Hematopoietic multipotent progenitor cell treated with erythropoietin and hydrocortisone succinate and interleukin-3 and kit ligand, for 4 days (in vitro differentiated cells): ENCODE data around the gene KMT2A.
"Not testable (repeated sequence)": the region's sequence is repeated elsewhere in the genome, so short reads cannot be mapped to it uniquely, and the experiment has no call there.

Experiments used
- DNase-seq: peaks from one replicate; pipeline ENCODE4 v3.0.0-alpha.2; 2015

The KMT2A gene

DNA sequence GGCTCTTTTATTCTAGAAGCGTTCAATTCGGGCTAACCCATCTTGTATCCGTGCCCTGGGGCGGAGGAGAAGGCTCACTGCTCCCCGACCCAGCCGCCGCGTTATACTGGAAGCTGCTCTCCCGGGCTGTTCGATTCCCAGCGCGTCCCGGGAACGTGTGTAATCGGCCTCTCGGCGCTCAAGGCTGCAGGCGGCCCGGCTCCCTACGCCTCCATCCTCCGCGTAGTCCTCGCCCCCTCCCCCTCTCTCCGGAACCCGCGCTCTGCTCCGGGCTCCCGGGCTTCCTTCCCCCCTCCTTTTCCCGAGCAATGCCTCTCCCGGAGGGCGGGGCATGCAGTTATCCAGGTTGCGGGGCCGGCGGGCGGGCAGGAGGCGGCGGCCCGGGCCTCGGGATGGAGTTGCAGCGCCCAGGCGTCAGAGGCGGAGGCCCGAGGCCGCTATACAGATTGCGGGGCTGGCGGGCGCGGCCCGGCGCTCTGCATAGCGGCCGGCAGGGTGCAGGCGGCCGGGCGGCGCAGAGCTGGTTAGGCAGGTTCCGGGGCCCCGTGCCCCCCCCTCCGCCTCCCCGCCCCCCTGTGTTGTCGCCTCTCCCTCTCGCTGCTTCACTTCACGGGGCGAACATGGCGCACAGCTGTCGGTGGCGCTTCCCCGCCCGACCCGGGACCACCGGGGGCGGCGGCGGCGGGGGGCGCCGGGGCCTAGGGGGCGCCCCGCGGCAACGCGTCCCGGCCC lies at the start of gene KMT2A:
Gene KMT2A, plus strand, starts transcription at position 600 of the 732 bp plus-strand sequence. Its CDS starts 21 bp downstream, at position 621.
- peak; percentile 98 for DNase-seq

DNA sequence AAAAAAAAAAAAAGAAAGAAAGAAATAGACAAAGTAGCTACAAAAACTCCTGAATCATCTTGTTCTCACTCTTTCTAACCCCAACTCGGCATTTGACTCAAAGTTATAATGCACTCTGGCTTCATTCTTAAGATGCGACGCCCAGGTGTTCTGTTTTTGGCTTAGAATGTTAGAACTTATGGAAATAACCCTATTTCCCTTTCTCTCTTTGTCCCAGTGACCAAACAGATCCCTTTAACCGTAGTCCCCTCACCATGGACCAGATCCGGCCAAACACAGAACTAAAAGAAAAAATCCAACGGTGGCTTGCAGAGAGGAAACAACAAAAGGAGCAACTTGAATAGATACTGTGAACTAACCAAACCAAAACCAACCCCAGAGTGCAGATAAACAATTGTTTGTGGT lies 40.2 kb upstream of the KMT2A start:
- peak; percentile 43 for DNase-seq

DNA sequence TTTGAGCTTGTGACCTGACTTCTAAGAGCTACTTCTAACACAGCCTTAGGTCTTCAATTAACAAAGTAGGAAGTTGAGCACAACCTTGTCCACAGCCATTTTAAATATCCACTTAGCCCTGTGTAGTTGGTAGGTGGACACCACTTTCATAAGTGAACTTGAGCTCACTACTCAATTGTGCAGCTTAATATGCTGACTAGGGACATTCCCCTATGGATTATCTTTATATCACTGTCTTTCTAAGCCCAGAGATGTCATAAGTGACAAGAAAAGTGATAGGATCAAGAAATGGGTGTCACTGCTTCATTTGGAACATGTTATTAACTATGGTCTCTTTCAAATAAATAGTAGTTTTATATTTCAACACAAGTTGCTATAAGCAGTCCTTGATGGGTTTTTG lies 38.8 kb upstream of the KMT2A start:
- DNase-seq = no peak

DNA sequence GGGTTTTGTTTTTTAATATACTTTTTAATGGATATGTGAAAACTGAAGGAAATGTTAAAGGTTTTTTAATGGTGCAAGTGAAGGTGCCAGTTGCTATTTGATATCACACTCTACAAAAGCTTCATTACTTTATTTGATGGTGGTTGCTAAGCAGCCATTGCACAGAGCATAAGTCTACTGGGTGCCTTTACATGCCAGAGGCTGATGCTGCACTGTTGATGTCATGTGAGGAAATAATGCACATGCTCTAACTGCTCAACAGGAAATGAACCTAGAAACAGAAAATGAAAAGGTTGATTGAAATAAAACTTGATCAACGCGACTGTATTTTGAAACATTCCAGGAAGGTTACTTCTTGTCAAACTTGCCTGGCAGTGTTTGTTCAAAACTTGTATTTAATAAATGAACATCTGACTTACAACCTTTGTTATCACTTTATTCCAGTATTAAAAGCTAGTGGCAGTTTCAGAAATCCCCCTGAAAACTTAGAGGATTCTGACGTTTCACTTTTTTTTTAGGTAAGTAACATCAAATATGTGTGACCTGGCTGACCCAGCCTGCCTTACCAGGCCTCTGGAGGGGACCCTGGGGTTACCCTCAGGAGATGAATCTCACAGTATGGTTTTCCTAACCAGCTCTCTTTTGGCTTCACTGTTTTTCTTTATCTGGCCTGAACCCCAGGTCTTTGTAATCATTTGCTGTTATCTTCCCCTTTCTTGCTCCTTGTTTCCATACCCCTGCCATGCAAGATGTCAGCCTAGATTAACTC lies 37.3 kb upstream of the KMT2A start:
- DNase-seq = peak; percentile 17

DNA sequence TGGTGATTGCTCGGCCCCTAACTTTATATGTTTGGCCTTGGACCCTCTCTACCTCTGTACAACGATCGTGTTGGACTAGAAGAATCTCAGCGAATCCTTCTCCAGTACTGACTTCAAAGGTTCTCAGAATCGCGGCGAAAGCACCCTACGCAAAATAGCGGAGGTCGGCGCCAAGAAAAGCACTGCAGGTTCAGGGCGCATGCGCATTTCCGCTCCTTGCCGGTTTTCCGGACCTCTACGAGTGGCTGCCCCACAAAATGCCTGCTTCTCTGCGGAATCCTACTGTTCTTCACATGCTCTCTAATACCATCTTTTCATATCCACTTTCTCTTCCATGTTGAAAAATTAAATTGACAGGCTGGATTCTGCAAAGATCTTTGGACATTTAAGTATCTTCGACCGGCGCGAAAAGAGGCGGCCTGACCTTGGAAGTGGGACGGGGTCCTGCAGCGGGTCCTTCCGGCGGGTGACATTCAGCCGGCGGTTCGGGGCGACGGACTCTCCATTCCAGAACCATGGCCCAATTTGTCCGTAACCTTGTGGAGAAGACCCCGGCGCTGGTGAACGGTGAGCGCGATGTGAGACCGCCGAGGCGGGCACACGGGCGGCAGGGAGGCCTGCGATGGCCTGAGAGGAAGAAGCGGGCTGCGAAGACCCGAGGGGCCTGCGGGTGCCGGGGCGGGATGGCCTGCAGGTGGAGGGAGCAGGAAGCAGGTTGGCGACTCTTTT lies 35.0 kb upstream of the KMT2A start, which contains the start of gene ATP5MG:
Gene ATP5MG, plus strand, starts transcription at position 456 of the 729 bp plus-strand sequence. Its CDS starts 60 bp downstream, at position 516.
- peak; percentile 96 for DNase-seq

DNA sequence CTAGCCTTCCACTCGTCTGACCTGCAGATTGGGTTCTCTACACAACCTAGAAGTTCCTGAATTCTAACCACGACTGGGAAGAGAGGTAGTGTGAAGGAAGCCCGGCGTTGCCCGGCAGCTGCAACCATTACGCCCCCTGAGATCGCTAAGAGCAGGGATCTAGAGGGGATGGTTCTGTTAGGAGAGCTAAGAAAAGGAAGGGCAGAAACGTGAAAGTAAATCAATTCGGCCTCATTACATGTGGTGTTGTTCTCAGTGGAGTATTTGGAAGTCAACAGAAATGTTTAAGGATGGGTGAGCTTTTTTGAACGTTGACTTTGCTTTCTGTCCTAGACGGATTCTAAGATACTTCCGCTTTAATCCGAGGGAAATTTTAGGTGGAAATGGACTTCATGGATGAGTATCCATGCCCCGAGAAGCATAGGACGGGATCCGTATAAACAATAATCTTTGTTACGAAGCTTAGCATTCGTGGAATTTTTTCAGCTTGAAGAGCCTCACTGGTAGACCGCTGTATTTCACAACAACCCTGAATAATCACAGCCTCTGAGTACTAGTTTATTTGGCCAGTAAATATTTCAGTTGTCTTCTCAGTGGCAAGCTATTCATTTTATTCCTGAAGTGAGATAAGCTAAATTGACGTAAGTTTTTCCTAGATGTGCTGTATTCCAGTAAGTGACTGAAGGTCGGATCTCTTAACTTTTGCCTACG lies 34.3 kb upstream of the KMT2A start:
- peak; percentile 44 for DNase-seq

DNA sequence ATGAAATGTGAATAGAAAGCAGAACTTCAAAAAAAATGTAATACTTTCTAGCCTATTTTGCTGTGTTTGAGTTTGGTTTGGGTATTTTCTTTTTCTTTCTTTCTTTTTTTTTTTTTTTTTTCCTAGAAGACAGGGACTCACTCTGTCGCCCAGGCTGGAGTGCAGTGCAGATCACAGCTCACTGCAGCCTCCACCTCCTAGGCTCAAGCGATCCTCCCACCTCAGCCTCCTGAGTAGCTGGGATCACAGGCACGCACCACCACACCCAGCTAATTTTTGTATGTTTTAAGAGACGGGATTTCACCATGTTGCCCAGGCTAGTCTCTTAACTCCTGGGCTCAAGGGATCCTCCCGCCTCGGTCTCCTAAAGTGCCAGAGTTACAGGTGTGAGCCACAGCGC lies 33.7 kb upstream of the KMT2A start:
- DNase-seq = not testable (repeated sequence)

DNA sequence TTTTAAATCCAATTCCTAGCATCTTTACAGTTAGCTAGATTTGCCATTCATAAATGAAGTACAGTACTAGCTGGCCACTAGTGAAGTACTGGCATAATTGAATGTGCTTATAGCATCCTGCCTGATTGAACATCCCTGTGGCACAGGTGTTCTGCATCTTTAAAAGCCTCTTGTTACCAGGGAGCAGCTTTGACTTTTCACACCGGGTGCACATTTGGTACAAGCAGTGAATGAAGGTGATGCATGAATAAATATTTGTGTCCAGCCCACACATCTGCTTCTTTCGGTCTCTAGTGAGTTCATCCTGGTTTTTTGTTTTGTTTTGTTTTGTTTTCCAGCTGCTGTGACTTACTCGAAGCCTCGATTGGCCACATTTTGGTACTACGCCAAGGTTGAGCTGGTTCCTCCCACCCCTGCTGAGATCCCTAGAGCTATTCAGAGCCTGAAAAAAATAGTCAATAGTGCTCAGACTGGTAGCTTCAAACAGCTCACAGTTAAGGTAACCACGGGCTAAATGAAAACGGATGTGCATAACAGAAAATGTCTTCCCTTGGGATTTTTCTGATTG lies 29.6 kb upstream of the KMT2A start:
- DNase-seq = no peak

DNA sequence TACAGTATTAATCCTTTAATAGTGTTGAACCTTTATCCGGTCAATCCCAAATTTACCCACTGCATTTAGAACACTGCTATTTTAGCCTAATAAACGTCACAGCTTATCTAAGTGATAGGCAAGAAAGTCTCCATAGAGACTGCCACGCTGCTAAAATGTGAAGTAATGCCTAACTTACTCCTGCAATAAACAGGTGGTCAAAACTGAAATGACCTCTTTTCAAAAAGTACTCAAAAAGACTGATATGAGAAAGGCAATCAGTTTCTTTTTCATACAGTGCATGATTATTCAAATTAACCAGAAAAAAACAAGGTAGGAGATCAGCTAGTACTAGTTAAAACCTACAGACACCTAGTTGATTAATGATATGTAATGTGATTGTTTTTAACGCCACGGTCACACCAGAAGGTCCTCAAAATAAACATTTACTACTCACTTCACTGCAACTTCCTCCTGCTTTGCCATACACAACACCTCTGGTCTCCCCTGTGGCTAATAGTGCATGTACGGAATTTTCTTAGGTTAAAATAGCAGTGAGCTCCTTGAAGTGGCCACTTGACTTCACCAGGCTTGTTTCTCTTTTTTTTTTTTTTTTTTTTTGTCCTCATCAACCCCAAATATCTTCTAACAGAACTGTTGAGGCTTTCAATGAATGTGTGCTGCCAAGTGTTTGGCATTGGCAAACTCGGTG lies 26.1 kb upstream of the KMT2A start:
- no peak for DNase-seq

DNA sequence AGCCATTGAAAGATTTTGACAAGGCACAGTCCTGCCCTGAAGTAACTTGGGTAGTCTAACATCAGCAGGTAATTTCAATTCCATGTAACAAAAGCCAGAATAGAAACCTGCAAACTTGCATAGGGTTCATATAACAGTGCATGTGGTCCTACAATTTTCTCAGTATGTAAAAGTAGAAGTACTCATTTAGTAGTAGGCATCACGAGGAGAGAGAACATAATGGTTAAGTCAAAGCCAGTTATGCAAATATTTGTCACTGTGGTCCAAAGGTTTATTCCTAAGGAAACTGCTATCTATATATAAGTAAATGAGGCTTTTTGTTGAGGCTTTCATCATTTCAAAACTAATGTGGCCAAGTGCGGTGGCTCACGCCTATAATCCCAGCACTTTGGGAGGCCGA lies 24.8 kb upstream of the KMT2A start:
- no peak for DNase-seq

DNA sequence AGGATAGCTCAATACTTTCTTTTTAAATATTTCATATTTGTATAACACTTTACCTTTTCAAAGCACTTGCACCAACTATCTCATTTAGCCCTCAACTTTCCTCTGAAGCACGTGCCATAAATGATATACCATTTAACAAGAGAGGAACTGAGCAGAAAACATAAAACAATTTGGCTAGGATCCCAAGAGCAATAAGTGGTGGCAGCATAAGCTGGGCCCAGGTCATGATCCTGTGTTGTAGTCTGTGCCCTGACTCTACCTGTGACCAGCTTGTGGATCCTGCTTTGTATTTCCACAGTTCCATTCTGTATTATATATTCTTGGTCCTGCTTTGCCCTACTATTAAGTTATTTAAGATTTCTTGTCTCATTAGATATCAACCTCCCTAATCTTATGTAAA lies 23.4 kb upstream of the KMT2A start:
- DNase-seq = no peak

DNA sequence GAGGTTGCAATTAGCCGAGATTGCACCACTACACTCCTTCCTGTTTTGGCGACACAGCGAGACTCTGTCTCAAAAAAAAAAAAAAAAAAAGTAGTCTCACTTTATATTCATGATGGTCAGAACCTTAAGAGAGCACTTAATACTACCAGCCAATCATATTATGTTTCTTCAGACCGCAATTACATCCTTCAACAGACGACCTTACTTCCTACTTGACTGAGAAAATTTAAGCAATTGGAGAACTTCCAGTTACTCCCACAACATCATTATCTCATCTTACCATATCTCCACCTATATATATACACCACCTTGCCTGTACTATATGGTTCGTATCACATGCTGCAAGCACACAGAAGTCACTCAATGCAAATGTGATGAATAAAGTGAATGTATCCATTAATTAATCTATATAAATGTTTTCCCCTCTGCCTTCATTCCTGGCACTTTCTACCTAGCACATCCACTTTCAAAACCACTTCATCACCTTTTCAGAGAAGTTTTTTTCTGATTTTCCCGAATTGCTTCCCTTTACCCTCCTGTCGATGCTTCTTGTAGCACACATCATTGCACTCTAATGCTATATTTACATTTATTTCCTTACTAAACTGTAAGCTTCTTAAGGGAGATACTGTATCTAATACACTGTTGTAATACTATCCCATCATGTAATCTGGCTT lies 21.1 kb upstream of the KMT2A start:
- peak; percentile 78 for DNase-seq

DNA sequence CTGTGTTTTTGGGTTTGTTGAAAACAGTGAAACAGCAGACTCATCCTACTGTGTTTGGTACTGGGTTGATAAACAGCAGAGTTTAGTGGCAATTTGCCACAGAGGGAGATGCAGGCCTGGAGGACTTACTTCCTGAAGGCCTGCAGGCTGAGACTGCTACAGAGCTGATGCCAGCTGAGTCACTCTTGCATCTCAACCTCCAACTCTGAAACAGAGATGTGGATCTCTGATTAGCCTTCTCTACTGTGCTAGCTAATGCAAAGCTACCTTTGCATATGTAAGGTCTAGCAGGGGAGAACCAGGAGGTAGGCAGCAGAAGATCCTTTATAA lies 20.6 kb upstream of the KMT2A start:
- peak; percentile 97 for DNase-seq

DNA sequence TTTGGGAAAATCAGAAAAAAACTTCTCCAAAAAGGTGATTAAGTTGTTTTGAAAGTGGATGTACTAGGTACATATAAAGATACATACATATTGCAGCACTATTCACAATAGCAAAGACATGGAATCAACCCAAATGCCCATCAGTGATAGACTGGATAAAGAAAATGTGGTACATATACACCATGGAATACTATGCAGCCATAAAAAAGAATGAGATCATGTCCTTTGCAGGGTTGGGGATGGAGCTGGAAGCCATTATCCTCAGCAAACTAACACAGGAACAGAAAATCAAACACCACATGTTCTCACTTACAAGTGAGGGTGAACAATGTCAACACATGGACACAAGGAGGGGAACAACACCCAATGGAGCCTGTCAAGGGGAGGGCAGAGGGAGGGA lies 19.4 kb upstream of the KMT2A start:
- not testable (repeated sequence) for DNase-seq

DNA sequence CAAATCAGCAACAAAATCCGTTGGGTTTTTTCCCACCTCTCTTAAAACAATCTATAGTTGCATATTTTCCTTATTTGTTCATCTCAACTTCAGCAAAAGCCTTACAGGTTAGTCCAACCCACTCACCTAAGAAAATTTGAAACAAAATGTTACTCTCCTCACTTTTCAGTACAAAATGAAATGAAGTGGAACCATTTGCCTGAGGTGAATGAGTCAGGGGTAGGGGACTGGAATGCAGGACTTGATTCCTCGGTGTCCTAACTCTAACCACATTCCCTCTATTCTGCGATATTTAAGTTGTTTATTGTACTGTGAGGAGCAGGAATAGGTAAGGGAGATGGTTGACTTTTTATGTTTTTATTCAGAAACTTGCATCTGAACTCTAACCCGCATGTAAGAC lies 18.5 kb upstream of the KMT2A start:
- DNase-seq = no peak

DNA sequence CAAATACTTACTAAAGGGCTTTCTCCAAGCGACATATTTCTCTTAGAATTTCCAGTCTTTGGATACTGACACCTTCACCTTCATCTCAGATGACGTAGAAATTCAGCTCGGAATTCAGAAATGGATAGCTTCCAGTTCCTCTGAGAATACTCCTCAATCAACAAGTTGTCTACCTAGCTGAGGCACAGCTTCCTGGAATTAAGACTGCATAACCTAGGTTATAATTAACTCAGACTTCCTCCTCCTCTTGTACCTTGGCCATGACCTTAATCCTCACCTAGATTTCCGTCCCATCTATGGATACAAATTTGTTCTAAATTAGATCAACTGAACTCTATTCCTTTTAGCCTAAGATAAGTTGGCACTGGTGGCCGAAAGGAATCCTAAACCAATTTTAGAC lies 17.5 kb upstream of the KMT2A start:
- no peak for DNase-seq

DNA sequence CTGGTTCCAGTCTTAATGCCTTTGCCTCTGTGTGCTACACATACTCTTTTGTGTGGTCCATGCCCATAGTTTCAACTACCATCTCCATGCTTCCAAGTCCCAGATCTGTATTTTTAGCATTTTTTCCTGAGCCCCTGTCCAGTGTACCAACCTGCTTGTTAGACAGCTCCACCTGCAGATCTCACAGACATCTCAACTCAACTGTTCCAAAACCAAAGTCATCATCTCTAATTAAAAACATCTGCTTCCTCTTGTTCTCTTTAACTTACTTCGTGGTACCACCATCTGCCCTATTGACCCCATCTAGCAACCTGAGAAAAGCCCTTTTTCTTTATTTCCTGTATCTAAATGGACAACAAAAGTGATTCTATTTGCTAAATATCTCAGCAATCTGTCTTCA lies 8.6 kb upstream of the KMT2A start:
- no peak for DNase-seq

DNA sequence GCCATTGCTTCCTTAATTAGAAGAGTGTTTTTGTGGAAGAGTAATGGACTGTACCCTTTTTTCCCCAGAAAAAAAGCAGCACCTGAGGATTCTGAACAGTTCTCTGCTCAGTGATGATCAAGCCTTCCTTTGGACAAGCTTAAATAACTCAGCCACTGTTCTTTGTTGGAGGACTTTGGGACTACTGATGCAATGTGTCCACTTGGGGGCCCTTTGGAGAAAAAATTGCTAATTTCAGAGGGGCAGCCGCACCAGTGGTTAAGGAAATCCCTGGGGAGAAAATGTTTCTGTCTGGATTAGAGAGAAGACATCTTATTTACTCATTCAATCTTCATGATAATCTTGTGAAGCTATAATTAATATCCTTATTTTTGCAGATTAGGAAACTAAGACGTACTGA lies 5.3 kb upstream of the KMT2A start:
- peak; percentile 43 for DNase-seq

DNA sequence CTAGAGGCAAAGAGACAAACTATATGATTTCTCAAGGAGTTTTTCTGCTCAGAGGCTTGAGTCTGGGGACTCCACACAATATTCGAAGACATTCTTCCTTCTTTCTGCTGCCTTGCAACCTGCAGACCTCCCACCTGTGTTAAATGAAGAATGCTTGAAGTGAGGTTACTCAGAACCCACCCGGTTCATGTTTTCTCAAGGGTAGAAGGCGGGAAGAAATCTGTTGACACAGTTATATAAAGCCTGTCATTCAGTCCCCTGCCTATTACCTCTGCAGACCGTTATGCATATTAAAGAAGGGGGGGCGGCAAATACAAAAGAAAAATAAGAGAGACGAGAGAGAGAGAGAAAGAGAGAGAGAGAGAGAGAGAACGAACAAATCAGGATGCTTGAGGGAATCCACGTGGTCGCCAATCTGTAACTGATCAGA lies 2.2 kb upstream of the KMT2A start:
- DNase-seq = no peak

DNA sequence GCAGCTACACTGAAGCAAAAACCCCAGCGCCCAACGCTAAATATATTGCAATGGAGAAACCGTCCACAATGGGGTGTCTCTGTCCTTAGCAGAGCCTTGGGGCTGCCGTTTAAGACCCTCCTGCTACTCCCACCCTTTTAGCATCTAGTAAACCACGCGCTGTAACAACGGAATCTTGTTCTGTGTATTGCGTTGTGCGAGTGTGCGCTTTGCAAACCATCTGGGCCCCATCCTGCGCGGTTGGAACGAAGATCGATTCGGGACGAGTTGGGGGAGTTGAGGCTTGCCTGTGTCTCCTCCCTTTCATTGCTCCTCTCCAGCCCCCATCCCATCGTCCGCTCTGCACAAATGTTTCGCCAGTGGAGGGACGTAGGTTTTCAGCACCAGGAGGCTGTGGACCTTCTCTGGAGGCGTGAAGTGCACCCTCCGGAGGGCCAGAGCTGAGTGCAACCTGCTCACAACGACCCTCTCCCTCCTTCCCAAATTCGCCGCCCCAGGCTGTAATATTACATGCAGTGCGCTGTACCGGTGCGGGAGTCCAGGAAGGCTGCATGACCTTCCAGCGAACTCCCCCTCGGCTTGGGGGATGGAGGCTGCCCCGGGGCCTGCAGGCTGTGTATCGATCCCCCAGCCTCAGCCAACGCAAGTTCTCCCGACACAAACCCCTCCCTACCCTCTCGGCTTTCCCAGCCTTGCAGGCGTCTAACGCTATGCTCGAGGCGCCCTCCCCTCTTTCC lies 1.6 kb upstream of the KMT2A start:
- DNase-seq = peak; percentile 87
